HL-60 (cell line): ENCODE measurements around the gene NETO2.

ENCODE experiments used
- DNase-seq, 2 experiments: peaks; one replicate each; pipeline ENCODE4 v3.0.0-alpha.2; 2010 to 2020; ENCODE audit warnings: low read depth in 1 of 2, low spot score in 1 of 2
- H3K27ac ChIP-seq: fragments of 250-450 bp; sonication (Bioruptor Pico); replicated peaks from 2 replicates; pipeline ENCODE4 v1.5.1; 2020; ENCODE audit warnings: mild to moderate bottlenecking, moderate library complexity
- H3K27me3 ChIP-seq: fragments of 250-450 bp; sonication (Bioruptor Pico); 2 replicates; pipeline ENCODE4 v1.5.1; 2021; ENCODE audit warnings: mild to moderate bottlenecking, moderate library complexity; ENCODE audit not compliant: insufficient read depth, poor library complexity, severe bottlenecking
- H3K4me3 ChIP-seq: replicated peaks from 2 replicates; pipeline ENCODE4 v1.5.1; 2011; ENCODE audit warnings: mild to moderate bottlenecking, control low read depth, low read length; ENCODE audit not compliant: insufficient read depth
- GABPA ChIP-seq: IDR thresholded peaks from 2 replicates; pipeline ENCODE4 v1.6.1; 2012; ENCODE audit warnings: low read depth
- POLR2AphosphoS5 ChIP-seq: IDR thresholded peaks from 2 replicates; pipeline ENCODE4 v1.6.1; 2012; ENCODE audit warnings: low read depth
- SPI1 ChIP-seq: IDR thresholded peaks from 2 replicates; pipeline ENCODE4 v1.6.1; 2012; ENCODE audit warnings: low read depth, mild to moderate bottlenecking, borderline replicate concordance
- TF ChIP-seq, protein P1 (sequence below): IDR thresholded peaks from 2 replicates; pipeline ENCODE4 v1.6.1; 2012; ENCODE audit warnings: low read depth; ENCODE audit not compliant: insufficient replicate concordance
- TF ChIP-seq, protein P2 (sequence below): IDR thresholded peaks from one replicate; pipeline ENCODE4 v1.5.1; 2011; ENCODE audit warnings: low read length, control low read depth, inconsistent platforms; ENCODE audit not compliant: insufficient read depth

Gene NETO2

DNA sequence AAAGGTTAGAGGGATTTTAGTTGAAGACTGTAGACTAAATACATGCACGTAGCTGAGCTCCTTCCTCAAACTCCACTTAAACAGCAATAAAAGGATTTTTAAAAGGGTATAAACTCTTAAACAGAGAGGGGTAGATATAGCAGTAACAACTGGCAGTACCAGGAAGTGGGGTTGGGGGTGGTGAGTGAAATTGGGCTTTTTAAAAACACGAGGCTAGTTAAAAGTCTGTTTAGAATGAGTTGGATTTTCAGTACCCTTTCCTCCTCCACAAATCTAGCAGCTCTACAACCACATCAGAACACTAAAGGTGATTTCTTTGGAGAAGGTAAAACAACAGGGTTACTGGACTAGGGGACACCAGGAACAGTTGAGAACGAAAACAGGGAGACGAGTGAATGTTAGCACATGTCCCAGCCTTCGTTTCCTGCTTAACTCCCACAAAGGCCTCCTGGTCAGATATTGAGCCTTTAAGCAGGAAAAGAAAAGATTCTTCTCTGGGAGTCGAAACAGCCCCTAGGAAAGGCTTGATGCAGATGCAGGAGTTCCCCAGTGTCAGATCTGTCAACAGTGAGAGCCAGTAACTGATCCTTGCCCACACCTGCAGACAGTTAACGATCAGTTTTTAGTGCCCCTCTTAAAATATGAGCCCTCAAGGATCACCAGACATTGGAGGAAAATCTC, 13.8 kb downstream of the NETO2 start:
- Histone ChIP-seq H3K4me3 (no peak overlapping the region), H3K27ac (no peak overlapping the region), H3K27me3 (no peaks in the 10 kb centered on the region)
- DNase-seq, result no peak
- no peak for TF ChIP-seq GABPA
- no peak for TF ChIP-seq SPI1
- no peak for TF ChIP-seq POLR2AphosphoS5
- TF ChIP-seq, protein P1, sequence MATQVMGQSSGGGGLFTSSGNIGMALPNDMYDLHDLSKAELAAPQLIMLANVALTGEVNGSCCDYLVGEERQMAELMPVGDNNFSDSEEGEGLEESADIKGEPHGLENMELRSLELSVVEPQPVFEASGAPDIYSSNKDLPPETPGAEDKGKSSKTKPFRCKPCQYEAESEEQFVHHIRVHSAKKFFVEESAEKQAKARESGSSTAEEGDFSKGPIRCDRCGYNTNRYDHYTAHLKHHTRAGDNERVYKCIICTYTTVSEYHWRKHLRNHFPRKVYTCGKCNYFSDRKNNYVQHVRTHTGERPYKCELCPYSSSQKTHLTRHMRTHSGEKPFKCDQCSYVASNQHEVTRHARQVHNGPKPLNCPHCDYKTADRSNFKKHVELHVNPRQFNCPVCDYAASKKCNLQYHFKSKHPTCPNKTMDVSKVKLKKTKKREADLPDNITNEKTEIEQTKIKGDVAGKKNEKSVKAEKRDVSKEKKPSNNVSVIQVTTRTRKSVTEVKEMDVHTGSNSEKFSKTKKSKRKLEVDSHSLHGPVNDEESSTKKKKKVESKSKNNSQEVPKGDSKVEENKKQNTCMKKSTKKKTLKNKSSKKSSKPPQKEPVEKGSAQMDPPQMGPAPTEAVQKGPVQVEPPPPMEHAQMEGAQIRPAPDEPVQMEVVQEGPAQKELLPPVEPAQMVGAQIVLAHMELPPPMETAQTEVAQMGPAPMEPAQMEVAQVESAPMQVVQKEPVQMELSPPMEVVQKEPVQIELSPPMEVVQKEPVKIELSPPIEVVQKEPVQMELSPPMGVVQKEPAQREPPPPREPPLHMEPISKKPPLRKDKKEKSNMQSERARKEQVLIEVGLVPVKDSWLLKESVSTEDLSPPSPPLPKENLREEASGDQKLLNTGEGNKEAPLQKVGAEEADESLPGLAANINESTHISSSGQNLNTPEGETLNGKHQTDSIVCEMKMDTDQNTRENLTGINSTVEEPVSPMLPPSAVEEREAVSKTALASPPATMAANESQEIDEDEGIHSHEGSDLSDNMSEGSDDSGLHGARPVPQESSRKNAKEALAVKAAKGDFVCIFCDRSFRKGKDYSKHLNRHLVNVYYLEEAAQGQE, result no peak
- TF ChIP-seq, protein P2, sequence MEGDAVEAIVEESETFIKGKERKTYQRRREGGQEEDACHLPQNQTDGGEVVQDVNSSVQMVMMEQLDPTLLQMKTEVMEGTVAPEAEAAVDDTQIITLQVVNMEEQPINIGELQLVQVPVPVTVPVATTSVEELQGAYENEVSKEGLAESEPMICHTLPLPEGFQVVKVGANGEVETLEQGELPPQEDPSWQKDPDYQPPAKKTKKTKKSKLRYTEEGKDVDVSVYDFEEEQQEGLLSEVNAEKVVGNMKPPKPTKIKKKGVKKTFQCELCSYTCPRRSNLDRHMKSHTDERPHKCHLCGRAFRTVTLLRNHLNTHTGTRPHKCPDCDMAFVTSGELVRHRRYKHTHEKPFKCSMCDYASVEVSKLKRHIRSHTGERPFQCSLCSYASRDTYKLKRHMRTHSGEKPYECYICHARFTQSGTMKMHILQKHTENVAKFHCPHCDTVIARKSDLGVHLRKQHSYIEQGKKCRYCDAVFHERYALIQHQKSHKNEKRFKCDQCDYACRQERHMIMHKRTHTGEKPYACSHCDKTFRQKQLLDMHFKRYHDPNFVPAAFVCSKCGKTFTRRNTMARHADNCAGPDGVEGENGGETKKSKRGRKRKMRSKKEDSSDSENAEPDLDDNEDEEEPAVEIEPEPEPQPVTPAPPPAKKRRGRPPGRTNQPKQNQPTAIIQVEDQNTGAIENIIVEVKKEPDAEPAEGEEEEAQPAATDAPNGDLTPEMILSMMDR, result no peak

DNA sequence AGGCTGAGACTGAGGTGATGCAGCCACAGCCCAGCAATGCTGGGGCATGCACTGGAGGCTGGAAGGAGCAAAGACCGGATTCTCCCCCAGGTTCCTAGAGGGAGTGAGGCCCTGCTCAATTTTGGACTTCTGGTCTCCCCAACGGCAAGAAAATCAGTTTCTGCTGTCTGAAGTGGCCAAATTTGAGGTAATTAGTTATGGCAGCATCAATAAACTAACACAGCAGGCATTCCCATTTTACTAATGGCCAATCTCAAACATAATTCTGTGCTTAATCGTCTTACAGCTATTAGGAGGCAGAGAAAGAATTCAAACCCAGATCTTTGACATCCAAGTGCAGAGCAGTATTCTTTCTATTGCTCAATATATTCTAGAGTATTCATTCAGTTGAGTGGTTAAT, 16.2 kb downstream of the NETO2 start:
- no peak for TF ChIP-seq GABPA
- TF ChIP-seq, protein P1, result no peak
- no peak for TF ChIP-seq POLR2AphosphoS5
- TF ChIP-seq SPI1, result no peak
- TF ChIP-seq, protein P2, result no peak
- no peaks in the 10 kb centered on the region for H3K27me3 ChIP-seq
- no peak overlapping the region for H3K4me3 ChIP-seq
- no peak for DNase-seq
- no peak overlapping the region for H3K27ac ChIP-seq

DNA sequence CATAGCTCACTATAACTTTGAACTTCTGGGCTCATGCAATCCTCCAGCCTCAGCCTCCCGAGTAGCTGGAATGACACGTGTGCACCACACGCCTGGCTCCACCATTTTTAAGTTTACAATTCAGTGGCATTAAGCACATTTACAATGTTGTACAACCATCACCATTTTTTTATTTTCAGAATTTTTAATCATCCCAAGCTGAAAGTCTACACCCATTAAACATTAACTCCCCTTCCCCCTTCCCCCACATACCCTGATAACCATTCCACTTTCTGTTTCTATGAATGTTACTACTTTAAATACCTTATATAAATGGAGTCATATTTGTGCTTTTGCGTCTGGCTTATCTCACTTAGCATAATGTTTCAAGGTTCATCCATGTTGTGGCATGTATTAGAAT, 18.0 kb downstream of the NETO2 start:
- no peak overlapping the region for H3K4me3 ChIP-seq
- TF ChIP-seq, protein P1, result no peak
- TF ChIP-seq GABPA (no peak), POLR2AphosphoS5 (no peak), SPI1 (no peak)
- TF ChIP-seq, protein P2, result no peak
- H3K27me3 ChIP-seq, result no peaks in the 10 kb centered on the region
- no peak overlapping the region for H3K27ac ChIP-seq
- no peak for DNase-seq
